ENCODE data around the gene CRCP. TPM values are rescaled to one million over a fixed set of nuclear protein-coding genes. Genes with fewer than 3 reads are reported as not detected.
"Not testable (repeated sequence)": the region's sequence is repeated elsewhere in the genome, so short reads cannot be mapped to it uniquely, and the experiment has no call there.

The CRCP gene
- total and polyA plus RNA-seq, 10 donors = 11.5 to 46.2 (median 41.7) TPM

DNA sequence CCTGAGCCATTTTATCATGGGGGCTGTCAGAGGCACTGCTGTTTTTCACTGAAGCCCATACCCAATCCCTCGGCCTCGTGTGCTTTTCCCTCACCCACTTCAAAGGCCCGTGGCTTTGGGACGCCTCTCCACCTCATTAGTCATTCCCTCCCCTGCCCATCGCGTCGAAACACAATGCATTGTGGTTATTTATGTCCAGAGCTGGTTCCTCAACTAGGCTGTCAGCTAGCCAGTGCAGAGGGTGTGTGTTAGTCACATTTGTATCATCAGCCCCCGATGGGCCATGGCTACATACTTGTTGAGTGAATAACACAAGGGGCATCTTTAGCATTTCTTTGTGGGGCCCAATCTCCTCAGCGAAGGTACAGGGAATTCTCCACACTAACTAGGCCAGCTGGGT, 3.8 kb upstream of the CRCP start:
- Histone ChIP-seq H3K27ac (no peak overlapping the region), H3K36me3 (peaks cover 0 to under 1% (median 0%) of the 10 kb centered on the region in 6 donors), H3K4me3 (no peak overlapping the region), H3K4me1 (peaks cover 10 to 17% (median 14%) of the 10 kb centered on the region in 6 donors), H3K9me3 (no peaks in the 10 kb centered on the region), H3K27me3 (replicated peaks in 1 of 7) (no peaks in the 10 kb centered on the region)
- intact Hi-C loops (cut with DNase I; ENCODE audit: low total_unique reads) = no loop called here
- TF ChIP-seq POLR2AphosphoS5 (IDR thresholded peaks at IDR 0.05) (no peak), POLR2A (IDR thresholded peaks at IDR 0.05) (no peak)
- TF ChIP-seq, protein P1, sequence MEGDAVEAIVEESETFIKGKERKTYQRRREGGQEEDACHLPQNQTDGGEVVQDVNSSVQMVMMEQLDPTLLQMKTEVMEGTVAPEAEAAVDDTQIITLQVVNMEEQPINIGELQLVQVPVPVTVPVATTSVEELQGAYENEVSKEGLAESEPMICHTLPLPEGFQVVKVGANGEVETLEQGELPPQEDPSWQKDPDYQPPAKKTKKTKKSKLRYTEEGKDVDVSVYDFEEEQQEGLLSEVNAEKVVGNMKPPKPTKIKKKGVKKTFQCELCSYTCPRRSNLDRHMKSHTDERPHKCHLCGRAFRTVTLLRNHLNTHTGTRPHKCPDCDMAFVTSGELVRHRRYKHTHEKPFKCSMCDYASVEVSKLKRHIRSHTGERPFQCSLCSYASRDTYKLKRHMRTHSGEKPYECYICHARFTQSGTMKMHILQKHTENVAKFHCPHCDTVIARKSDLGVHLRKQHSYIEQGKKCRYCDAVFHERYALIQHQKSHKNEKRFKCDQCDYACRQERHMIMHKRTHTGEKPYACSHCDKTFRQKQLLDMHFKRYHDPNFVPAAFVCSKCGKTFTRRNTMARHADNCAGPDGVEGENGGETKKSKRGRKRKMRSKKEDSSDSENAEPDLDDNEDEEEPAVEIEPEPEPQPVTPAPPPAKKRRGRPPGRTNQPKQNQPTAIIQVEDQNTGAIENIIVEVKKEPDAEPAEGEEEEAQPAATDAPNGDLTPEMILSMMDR (IDR thresholded peaks at IDR 0.05 in 8 of 11, conservative IDR thresholded peaks at IDR 0.05 in 3 of 11) = no peak
- WGBS, 5 donors = 71 to 84% (median 80%) methylated on average over 9 of the region's 9 CpGs
- no peak for DNase-seq

DNA sequence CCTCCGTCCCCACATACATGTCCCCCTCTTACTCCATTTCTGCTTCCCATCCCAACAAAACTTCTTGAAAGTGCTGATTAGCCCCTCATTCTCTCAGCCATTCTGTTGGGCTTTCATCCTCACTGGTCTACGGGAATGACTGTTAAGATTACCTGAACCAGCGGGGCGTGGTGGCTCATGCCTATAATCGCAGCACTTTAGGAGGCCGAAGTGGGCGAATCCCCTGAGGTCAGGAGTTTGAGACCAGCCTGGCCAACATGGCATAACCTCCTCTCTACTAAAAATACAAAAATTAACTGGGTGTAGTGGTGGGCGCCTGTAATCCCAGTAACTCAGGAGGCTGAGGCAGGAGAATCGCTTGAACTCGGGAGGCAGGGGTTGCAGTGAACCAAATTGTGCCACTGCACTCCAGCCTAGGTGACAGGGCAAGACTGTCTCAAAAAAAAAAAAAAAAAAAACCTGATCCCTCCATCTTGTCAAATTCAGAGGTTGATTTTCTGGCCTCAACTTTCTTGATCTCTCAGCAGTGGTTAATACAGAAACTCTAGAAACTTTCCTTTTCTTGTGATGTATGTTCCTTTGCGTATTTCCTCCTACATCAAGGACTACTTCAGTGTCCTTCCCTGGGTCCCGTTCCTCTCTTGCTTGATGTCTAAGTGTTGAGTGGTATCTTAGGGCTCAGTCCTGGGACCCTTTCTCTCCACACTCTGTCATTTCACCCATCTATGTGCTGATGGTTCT, 2.2 kb downstream of the CRCP start:
- Histone ChIP-seq H3K36me3 (peaks cover 0 to 29% (median 4%) of the 10 kb centered on the region in 6 donors), H3K4me1 (peaks cover 35 to 74% (median 69%) of the 10 kb centered on the region in 6 donors), H3K27ac (peak overlapping the region in 2 of 8 donors; percentile 38 to 77)
- DNase-seq; H3K4me3 ChIP-seq; H3K9me3 ChIP-seq; H3K27me3 ChIP-seq (replicated peaks in 1 of 7); intact Hi-C loops (cut with DNase I; ENCODE audit: low total_unique reads): not testable (repeated sequence)
- WGBS, 5 donors = 80 to 93% (median 91%) methylated on average over 12 of the region's 12 CpGs

DNA sequence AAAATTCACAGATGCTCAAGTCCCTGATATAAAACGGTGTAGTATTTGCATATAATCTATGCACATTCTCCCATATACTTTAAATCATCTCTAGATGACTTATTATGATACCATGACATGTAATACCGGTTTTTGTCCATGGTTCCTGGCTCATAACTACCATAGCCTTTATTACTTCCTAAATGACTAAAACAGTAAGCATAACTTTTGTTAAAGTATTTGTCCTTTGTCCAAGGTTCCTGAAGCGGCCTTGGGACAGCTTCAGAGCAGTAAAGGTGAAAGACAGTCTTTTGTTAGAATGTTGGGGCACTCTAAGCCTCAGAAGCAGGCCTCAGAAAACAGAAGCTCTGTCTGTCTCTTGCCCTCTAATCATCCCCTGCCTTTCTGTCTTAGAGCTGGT, 4.0 kb downstream of the CRCP start:
- intact Hi-C loops (cut with DNase I; ENCODE audit: low total_unique reads) = no loop called here
- 45 to 66% (median 59%) methylated on average over 3 of the region's 3 CpGs for WGBS, 5 donors
- H3K4me1 ChIP-seq = peaks cover 35 to 91% (median 76%) of the 10 kb centered on the region in 6 donors

DNA sequence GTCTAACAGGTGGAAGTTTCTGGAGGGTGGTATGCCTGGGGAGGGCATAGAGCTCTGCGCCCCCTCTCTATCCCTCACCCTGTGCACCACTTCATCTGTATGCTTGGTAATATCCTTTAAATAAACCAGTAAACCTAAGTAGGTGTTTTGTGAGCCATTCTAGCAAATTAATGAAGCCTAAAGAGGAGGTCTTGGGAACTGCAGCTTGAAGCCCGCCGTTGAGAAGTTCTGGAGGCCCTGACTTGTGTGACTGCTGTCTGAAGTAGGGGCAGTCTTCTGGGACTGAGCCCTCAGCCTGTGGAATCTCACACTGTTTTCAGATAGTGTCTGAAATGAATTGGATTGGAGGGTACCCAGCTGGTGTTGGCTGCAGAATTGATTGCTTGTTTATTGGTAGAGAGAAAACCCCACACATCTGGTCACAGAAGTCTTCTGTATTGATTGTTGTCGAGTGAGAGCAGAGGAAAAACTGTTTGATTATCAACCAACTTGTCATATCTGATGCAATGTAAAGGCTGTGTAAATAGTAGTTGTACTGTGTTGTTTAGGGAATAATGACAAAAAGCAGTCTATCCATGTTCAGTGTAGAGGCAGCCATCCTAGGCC, 4.7 kb downstream of the CRCP start:
- no peak overlapping the region for H3K4me3 ChIP-seq
- no peaks in the 10 kb centered on the region for H3K27me3 ChIP-seq (replicated peaks in 1 of 7)
- H3K9me3 ChIP-seq = no peaks in the 10 kb centered on the region
- peaks cover 0 to 30% (median 4%) of the 10 kb centered on the region in 6 donors for H3K36me3 ChIP-seq
- TF ChIP-seq POLR2A (IDR thresholded peaks at IDR 0.05) = no peak
- TF ChIP-seq POLR2AphosphoS5 (IDR thresholded peaks at IDR 0.05) = no peak
- TF ChIP-seq, protein P1 (IDR thresholded peaks at IDR 0.05 in 8 of 11, conservative IDR thresholded peaks at IDR 0.05 in 3 of 11) = no peak
- peak overlapping the region in 6 of 8 donors; percentile 35 to 77 (median 67) for H3K27ac ChIP-seq
- no peak for DNase-seq
- intact Hi-C loops (cut with DNase I; ENCODE audit: low total_unique reads) = no loop called here
- WGBS, 5 donors = 89 to 93% (median 92%) methylated on average over 4 of the region's 4 CpGs
- peaks cover 29 to 89% (median 73%) of the 10 kb centered on the region in 6 donors for H3K4me1 ChIP-seq

More for the DNA sequence above, 4.0 kb downstream of the CRCP start:
- DNase-seq = no peak
- Histone ChIP-seq H3K36me3 (peaks cover 0 to 30% (median 4%) of the 10 kb centered on the region in 6 donors), H3K27me3 (replicated peaks in 1 of 7) (no peaks in the 10 kb centered on the region), H3K27ac (peak overlapping the region in 6 of 8 donors; percentile 35 to 77 (median 67)), H3K9me3 (no peaks in the 10 kb centered on the region), H3K4me3 (no peak overlapping the region)
- TF ChIP-seq POLR2AphosphoS5 (IDR thresholded peaks at IDR 0.05) (no peak), POLR2A (IDR thresholded peaks at IDR 0.05) (no peak)
- TF ChIP-seq, protein P1 (IDR thresholded peaks at IDR 0.05 in 8 of 11, conservative IDR thresholded peaks at IDR 0.05 in 3 of 11) = no peak

Measured in spleen (tissue), 11 donors.